Mesenteric fat pad (tissue), 1 donor: ENCODE measurements around the gene TLX2. TPM values are rescaled to one million over a fixed set of nuclear protein-coding genes. Genes with fewer than 3 reads are reported as not detected.
A peak's percentile ranks its signal among the peaks of the same experiment; 100 is the strongest.

Experiments
- DNase-seq: peaks from one replicate; pipeline ENCODE4 v3.0.0-alpha.2; 2020; ENCODE audit warnings: low spot score
- total RNA-seq: library from RNA; stranded (reverse); fragmentation: NEBNext Ultra II Directional; extraction: Animal tissue kit (Norgen Biotek cat#: 25700); gene quantifications from one replicate; pipeline ENCODE4 v1.2.1, GENCODE V29; 2021
- donor health status: DM: yes; HTN: yes; CAD: no.

Gene TLX2
- total RNA-seq, 1 donor from 2014 or later = not detected

DNA sequence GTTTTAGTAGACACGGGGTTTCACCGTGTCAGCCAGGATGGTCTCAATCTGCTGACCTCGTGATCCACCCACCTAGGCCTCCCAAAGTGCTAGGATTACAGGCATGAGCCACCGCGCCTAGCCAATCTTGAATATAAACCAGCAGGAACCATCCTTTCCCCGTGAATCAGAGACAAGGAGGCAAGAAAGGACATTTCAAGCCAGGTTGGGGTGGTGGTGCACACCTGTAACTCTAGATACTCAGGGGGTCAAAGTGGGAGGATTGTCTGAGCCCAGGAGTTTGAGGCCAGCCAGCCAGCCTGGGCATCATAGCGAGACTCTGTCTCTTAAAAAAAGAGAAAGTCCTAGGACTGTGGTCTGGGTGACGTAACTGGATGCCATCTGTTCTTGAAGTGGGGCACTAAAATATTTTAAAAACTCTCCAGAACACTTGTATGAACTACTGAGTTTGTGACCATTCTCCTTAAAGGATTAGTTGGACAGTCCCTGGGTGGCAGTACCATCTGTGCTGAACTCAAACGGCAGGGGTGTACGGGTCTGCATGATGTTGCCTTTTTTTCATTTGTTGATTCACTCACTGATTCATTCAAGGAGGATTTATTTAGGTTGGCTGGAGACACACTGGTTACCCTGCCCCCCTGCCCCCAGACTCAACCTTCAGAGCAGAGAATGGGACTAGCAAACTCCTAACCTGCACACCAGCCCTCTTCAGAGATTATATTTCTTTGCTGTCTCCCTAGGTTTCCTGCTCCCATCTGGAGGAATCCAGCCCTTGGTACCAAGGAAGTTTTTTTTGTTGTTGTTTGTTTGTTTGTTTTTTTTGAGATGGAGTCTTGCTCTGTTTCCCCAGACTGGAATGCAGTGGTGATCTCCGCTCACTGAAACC is 2.9 kb upstream of the TLX2 start:
- DNase-seq = no peak

DNA sequence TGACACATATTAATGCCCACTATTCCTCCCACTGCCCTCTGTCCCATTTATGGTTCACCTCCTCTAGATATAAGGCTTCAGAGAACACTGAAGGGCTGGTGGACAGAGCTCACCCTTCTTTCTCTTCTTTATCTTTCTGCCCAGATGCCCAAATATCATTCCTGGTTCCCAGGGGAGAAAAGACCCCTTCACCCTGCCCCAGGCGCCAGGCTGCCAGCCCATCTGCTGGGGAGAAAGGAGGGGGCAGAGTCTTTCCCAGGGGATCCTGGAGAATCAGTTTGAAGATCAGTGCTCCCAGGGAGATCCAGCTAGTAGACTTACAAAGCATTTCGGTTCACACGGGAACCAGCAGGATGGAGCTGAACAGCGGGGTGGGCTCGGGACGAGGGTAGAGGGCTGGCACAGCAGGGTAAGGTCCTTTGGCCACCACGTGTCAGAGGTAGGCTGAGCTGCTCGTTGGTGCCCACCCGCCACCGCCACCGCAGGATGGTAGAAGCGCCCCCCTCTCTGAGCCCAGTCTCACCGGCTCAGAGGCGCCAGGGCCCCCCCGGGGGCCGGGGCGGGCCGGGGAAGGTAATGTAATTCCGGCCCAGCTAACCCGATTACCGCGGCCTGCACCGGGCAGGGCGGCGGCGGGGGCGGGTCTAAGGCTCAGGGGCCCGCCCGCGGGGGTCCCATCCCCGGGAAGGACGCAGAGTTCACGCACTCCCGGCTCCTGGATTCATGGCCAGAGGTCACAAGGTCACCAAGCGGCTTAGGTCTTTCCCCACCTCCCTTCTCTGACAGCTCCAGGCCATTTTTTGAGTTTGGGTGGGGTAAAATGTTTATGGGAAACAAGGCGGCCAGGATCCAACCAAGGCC is 1.3 kb upstream of the TLX2 start:
- no peak for DNase-seq

DNA sequence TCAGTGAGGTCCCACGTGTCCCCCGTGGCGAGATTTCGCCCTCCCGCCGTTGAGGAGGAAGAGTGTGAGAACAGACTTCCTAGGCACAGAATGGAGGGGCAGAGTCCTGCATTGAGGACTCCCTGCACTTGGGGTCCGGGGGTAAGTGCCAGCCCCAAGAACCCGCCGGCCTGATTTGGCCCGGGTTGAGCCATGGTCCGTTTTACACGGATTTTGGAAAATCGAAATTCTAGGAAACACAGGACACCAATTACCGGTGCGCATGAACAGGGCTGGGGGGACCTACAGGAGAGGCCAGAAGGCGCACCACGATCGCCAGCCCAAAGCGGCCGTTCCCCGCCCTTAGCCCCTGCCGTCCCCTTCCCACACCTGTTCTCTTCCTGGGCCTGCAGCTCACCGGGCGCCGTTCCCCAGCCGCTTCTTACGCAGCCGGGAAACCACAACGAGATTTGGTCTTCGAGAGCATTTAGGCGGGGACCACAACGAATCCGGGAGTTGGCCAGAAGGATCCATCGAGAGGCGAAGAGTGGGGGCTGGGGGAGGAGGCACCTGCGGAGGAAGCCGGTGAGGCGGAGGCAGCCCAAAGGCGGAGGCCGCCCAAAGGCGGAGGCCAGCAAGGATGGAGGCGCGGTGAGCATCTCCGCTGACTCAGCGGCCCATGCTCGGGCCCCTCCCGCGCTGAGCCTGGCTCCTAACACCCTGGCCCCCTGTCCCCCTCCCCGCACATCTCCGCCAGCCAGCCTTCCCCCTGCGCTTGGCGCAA is 464 bp upstream of the TLX2 start:
- no peak for DNase-seq

DNA sequence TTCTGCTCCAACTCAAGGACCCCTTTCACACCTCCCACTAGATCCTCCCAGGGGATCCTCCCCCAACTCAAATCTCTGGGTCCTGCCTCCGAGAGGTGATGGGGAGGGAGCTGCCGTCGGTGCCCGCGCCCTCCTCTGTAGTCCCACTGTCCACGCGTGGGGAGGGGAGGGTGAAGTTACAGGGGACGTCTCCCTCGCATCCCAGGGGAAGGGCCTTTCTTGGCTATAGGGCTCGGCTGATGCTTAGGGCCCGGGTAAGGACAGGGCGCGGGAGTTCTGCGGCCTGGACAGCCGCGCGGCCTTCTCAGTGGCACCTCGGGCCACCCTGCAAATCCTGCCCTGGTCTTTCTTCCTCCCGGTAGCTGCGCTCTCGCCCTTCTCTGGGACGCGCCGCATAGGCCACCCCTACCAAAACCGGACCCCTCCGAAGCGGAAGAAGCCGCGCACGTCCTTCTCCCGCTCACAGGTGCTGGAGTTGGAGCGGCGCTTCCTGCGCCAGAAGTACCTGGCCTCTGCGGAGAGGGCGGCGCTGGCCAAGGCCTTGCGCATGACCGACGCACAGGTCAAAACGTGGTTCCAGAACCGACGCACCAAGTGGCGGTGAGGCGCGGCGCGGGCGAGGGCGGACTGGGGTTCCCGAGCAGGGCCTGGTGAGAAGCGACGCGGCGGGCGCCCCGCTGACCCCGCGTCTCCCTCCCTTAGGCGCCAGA is 1.2 kb downstream of the TLX2 start:
- no peak for DNase-seq

DNA sequence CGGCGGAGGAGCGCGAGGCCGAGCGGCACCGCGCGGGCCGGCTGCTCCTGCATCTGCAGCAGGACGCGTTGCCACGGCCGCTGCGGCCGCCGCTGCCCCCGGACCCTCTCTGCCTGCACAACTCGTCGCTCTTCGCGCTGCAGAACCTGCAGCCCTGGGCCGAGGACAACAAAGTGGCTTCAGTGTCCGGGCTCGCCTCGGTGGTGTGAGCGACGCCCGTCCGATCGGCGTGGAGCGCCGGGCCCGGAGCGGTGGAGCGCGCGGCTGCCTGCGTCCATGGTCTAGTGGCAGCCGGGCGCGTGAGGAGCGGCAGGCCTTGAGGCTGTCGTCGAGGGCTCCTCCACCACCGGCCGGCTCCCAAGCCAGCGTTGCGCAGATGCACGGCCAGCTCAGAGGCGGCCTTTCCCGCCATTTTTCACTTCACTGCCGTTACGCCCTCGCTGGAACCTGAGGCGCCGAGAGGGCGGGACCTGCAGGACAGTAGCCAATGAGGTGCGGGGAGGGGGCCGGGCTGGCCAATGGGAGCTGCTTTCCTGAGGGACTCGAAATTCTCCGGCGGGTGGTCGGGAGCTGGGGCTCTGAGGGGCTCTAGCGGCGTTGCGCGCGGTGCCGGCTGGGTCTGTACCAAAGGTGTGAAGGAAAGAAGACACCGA is 1.9 kb downstream of the TLX2 start:
- DNase-seq = no peak

DNA sequence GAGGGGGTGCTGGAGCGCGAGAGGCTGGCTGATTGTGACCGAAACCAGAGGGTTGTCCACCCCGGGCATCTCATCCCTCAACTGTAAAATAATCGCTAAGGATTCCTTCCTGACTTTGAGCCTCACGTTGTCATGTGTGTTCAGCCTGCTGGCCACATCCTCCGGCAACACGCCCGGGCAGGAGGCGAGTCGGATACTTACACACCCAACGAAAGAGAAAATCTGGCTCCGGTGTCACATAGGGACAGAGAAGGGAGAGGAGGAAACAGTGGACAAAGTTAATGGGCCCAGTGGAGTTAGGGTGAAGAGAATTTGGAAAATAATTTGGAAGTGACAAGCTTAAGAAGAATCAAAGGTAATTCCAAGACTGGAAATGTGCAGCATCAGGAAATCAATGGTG is 2.4 kb downstream of the TLX2 start:
- no peak for DNase-seq

DNA sequence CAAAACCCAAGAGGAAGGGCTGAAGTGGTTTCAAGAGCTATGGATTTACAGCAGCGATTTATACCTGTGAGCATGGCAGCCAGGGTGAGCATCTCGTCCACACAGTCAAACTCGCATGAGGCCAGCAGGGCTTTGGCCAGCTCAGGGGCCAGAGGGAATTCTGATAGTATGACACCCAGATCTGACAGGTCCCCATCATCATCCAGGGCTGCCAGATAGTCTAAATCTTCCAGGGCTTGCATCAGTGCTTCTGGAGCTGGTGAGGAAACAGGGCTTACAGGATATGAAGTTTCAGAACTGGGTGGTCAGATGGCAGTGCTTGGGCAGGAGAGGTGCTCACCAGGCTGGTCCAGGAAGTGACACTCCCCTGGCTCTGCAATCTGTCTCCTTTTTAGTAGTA is 8.3 kb downstream of the TLX2 start:
- peak; percentile 57 for DNase-seq

DNA sequence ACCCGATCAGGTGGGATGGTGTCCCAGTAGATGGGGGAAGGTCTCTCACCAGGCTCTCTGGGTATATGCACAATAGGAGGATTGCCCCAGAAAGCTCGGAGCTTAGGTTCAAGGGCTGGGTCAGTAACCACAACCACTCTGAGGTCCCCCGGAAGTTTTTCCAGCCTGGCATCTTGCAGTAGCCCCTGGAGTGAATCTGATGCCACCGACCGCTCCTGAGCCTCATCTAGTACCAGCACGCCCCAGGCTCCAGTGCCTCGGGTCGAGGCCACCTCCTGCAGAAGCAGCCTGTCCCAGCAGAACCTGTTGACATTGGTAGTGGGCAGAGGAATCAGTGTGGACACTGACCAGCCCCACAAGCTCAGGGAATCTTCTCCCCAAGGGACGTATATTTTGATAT is 9.8 kb downstream of the TLX2 start:
- no peak for DNase-seq

DNA sequence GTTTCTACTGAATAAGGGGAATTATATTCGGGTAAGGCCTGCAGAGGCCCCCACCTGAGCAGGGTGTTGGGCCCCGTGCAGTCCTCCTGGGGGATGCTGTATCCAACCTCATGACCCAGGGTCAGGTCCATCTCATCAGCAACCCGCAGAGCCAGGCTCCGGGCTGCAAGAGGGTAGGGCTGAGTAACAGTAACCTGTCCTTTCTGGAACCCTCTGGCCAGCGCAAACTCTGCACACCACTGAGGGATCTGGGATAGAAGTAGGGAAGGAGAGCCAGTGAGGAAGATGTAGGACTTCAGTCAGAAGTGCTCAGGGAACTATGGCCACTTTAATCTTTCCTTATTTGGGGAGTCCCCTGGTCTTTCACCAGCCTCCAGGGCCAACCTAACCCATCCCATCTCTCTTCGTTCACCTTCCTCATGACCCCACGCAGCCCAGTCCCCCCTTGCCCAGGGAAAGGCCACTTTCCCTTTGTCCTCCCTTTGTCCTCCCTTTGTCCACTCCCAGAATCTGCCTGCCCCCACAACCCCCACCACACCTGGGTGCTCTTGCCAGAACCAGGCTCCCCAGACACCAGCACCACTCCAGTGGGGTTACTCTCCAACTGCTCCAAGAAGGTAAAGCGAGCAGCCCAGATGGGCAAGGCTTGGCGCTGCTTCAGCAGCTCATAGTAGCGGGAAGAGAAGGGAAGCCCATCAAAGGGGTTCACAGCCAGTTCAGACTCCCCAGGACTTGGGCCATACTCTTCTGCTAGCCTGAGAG is 10.9 kb downstream of the TLX2 start:
- DNase-seq = no peak

DNA sequence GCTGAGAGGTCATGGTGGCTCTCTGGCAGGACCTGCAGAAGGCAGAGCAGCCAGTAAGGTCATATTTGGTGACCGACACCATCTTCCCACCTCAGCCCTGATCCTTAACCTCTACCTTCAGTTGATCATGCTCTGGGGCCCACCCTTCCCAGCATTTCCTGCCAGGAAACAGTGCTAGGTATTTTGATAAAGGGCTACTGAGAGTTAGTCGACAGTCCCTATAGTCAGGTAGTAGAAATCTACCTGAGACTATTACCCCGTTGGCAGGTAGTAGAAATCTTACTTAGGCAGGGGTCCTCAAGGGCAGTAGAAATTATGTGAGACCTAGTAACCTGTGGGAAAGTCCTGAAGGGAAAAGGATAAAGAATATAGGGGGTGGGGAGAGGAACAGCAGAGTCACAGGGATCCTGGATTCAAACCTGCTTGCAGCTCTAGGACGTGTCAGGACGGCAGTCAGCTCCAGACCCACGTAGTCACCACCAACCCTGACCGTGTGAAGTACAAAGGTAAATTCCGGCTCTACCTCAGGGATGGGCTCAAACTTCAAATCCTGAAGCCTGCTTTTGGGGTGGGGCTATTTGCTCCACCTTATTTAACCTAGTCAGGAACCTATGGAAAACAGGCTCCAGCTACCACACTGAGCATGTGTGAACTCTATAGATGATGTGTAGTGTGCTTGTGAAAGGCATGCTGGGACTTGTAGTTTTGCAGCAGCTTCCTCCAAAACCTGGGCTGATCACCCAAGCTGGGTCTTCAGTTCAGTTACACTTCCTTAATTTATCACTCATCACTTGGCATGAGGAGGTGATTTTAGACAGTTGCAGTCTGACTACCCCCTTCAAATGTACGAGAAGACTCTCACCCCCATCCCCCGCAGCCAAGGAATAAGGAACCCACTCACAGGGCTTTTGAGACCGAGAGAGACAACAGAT is 11.7 kb downstream of the TLX2 start, which contains the start of gene DQX1:
TSS of gene DQX1 (minus strand) at position 515 of the 932 bp plus-strand sequence. CDS start at position 13, 502 bp downstream.
- DNase-seq = no peak

DNA sequence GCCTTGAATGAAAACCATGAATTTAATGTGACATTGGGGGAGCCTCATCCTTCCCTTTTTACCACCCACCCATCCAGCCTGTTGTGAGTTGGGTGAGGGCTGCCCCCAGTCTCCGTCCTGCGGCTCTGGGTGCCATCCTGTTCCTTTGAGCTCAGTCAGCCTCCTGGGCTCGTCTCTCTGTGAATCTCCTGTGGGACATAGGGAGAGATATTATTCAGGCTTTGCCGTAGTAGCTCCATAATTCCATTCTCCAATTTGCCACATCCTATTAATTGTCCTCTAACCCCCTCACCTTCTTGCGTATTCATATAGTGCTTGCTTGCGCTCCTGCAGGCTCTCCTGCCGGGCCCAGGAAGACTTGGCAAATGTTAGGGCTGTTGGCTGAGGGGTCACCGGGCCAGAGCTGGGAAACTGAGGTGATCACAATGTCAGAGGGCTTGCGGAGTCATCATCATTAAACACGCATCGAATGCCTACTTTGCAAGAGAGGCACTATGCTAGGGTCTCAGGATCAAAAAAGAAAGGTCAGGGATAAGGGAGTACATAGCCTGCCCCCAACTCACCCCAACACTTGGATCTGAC is 12.5 kb downstream of the TLX2 start:
- DNase-seq = no peak

DNA sequence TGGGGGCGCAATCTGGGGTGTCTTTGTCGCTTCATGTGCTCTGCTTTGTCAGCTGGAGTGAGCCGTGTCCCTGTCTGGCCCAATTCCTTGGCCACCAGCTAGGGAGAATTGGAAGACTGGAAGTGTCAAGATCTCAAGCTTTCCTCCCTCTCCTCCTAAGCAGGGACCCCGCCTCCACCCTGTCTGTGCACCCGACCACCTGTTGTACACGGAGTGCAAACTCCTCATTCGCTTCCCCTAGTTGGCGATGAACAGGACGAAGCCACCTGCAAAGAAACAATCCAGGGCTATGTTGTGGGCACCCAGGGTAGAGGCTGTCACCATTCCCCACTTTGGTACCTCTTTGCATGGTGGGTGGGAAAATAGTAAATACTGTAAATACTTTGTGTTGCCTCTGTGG is 13.5 kb downstream of the TLX2 start:
- no peak for DNase-seq

DNA sequence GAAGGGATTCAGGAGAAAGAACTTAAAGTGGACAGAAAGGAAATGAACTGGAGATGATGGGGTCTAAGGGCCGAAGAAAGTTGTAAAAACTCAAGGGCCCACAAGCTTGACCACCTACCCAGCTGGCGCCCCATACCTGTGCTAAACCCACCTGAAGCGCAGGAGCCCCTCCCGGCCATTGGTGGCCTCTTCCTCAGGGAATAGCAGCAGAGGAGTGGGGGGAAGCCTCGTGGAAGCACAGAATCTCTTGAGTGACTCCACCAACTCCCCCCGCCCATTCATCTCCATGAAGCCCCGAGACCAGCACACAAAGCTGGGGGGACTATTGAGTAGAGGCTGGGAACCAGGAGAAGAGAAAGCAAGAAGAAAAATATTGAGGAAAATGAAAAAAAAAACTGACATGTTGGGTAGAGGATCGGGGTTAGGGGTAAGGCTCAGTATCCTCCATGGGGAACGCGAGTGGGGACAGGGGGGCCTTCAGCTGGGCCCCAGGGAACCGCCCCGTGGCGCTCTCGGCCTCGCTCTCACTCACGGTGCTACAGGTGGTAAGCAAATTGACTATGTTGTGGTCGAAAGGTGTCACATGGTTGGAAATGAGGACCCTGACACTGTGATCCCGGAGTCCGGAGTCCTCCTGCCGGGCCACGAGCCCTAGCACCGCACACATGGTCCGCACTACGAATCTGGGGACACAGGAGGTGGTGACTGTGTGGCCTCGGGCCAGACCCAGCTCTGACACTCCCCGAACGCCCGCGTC is 14.5 kb downstream of the TLX2 start:
- no peak for DNase-seq

DNA sequence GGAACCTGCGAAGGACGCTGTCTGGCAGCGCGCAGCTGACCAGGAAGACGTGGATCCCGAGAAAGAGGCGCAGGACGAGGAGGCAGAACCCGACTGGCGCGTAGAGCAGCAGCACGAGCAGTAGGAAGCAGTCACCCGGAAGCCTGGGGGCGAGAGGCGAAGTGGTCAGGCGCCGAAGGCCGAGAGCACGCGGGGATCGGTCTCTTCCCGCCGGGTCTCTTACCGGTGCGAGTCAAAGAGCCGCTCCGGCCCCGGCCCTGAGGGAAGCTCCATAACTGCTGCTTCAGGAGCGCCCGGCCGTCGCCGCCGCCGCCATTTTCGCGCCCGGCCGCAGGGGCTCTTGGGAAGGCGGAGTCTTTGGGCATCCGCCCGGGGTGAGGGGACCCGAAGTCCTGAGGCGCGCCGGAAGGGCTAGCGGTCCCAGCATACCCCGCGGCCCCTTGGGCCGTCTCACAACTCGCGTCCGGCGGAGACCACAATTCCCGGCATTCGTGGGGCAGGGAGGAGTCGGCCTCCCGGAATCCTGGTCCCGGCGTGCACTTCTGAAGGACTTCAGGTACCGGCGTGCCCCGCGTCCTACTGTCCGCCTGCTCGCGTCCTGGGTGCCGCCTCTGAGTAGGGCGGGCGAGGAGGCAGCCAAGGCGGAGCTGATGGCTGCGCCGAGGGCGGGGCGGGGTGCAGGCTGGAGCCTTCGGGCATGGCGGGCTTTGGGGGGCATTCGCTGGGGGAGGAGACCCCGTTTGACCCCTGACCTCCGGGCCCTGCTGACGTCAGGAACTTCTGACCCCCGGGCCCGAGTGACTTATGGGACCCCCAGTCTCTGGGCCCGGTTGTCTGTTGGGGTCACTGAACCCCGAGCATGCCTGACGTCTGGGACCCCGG is 15.3 kb downstream of the TLX2 start, which contains the start of the genes AUP1 and HTRA2:
TSS of gene AUP1 (minus strand) at position 350 of the 882 bp plus-strand sequence. CDS start at position 273, 77 bp downstream.
TSS of gene HTRA2 (plus strand) at position 577 of the 882 bp plus-strand sequence. CDS start at position 651, 74 bp downstream.
- DNase-seq = peak; percentile 99

DNA sequence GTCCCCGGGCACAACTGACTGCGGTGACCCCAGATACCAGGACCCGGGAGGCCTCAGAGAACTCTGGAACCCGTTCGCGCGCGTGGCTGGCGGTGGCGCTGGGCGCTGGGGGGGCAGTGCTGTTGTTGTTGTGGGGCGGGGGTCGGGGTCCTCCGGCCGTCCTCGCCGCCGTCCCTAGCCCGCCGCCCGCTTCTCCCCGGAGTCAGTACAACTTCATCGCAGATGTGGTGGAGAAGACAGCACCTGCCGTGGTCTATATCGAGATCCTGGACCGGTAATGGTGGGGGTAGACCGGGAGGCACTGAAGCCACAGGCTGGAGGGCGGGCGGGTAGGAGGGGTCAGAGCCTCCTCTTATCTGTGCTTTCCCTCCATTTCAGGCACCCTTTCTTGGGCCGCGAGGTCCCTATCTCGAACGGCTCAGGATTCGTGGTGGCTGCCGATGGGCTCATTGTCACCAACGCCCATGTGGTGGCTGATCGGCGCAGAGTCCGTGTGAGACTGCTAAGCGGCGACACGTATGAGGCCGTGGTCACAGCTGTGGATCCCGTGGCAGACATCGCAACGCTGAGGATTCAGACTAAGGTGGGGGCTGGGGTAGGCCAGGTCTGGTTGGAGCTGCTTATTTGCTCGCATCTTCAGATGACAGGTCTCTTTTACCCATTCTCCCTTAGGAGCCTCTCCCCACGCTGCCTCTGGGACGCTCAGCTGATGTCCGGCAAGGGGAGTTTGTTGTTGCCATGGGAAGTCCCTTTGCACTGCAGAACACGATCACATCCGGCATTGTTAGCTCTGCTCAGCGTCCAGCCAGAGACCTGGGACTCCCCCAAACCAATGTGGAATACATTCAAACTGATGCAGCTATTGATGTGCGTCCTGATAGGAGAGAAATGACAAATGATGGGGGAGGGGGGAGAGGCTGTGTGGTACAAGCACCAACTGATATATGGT is 16.3 kb downstream of the TLX2 start:
- no peak for DNase-seq
